ENCODE results near the gene MOCS1. TPM values are rescaled to one million over a fixed set of nuclear protein-coding genes. Genes with fewer than 3 reads are reported as not detected.

Gene MOCS1
- total and polyA plus RNA-seq, 2 donors (not counting 1 experiment from before 2014, with no cell fraction given): 0.15 TPM; not detected in 1

GRCh38 chr6:39901116-39901655, 33.1 kb downstream of the MOCS1 start:
- Histone ChIP-seq H2AFZ (ENCODE audit: insufficient read depth, low read depth, low read length, poor library complexity, severe bottlenecking) (no peak overlapping the region), H3K9me3 (ENCODE audit: control extremely low read depth in 1 of 3, control insufficient read depth in 2 of 3, insufficient read depth in 1 of 3, low read length in 2 of 3) (peaks cover 0 to 10% (median 0%) of the 10 kb centered on the region in 3 donors), H3K27ac (ENCODE audit: low read length in 2 of 2) (no peak overlapping the region), H3K4me2 (replicated peaks; ENCODE audit: low read depth, low read length, poor library complexity, severe bottlenecking) (no peak overlapping the region), H3K27me3 (replicated peaks in 1 of 4; ENCODE audit: control extremely low read depth in 1 of 4, control insufficient read depth in 3 of 4, insufficient read depth in 4 of 4, low read length in 3 of 4) (no peaks in the 10 kb centered on the region), H4K20me1 (ENCODE audit: control insufficient read depth, insufficient read depth, low read length, poor library complexity, severe bottlenecking) (no peaks in the 10 kb centered on the region), H3K79me2 (ENCODE audit: control insufficient read depth, insufficient read depth, low read length) (no peaks in the 10 kb centered on the region), H3K36me3 (replicated peaks in 1 of 2; ENCODE audit: control extremely low read depth in 1 of 2, control insufficient read depth in 1 of 2, extremely low read depth in 1 of 2, insufficient read depth in 2 of 2, low read length in 1 of 2) (no peaks in the 10 kb centered on the region), H3K4me3 (ENCODE audit: control extremely low read depth in 1 of 5, extremely low read depth in 1 of 5, insufficient read depth in 1 of 5, low read depth in 2 of 5, low read length in 4 of 5) (no peak overlapping the region), H3K4me1 (ENCODE audit: control insufficient read depth in 2 of 2, insufficient read depth in 2 of 2, low read length in 2 of 2) (no peaks in the 10 kb centered on the region), H3K9ac (ENCODE audit: low read length) (no peak overlapping the region)
- 94% methylated on average over 6 of the region's 10 CpGs for WGBS (ENCODE audit: insufficient coverage)
- DNase-seq (no peak), ATAC-seq (ENCODE audit: low read depth) (no peak)
- ChIA-PET CTCF (no interaction called here), POLR2A (no interaction called here)
- Mint-ChIP-seq H3K9me3 (ENCODE audit: insufficient read depth) (no peaks in the 10 kb centered on the region), H3K27ac (no peak overlapping the region), H3K27me3 (peaks cover 16% of the 10 kb centered on the region), H3K4me3 (no peak overlapping the region), H3K4me1 (no peaks in the 10 kb centered on the region)
- intact Hi-C loops (cut with micrococcal nuclease): no loop called here
- TF ChIP-seq EZH2 (IDR thresholded peaks at IDR 0.05; ENCODE audit: borderline replicate concordance, insufficient read depth, low read depth, low read length, poor library complexity, severe bottlenecking): no peak
- TF ChIP-seq, protein P1, sequence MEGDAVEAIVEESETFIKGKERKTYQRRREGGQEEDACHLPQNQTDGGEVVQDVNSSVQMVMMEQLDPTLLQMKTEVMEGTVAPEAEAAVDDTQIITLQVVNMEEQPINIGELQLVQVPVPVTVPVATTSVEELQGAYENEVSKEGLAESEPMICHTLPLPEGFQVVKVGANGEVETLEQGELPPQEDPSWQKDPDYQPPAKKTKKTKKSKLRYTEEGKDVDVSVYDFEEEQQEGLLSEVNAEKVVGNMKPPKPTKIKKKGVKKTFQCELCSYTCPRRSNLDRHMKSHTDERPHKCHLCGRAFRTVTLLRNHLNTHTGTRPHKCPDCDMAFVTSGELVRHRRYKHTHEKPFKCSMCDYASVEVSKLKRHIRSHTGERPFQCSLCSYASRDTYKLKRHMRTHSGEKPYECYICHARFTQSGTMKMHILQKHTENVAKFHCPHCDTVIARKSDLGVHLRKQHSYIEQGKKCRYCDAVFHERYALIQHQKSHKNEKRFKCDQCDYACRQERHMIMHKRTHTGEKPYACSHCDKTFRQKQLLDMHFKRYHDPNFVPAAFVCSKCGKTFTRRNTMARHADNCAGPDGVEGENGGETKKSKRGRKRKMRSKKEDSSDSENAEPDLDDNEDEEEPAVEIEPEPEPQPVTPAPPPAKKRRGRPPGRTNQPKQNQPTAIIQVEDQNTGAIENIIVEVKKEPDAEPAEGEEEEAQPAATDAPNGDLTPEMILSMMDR (IDR thresholded peaks at IDR 0.05): no peak

GRCh38 chr6:39899554-39900295, 34.5 kb downstream of the MOCS1 start:
- Histone ChIP-seq H2AFZ (ENCODE audit: insufficient read depth, low read depth, low read length, poor library complexity, severe bottlenecking) (no peak overlapping the region), H3K4me3 (ENCODE audit: control extremely low read depth in 1 of 5, extremely low read depth in 1 of 5, insufficient read depth in 1 of 5, low read depth in 2 of 5, low read length in 4 of 5) (no peak overlapping the region), H3K9me3 (ENCODE audit: control extremely low read depth in 1 of 3, control insufficient read depth in 2 of 3, insufficient read depth in 1 of 3, low read length in 2 of 3) (peaks cover 0 to 10% (median 0%) of the 10 kb centered on the region in 3 donors), H3K79me2 (ENCODE audit: control insufficient read depth, insufficient read depth, low read length) (no peaks in the 10 kb centered on the region), H3K27me3 (replicated peaks in 1 of 4; ENCODE audit: control extremely low read depth in 1 of 4, control insufficient read depth in 3 of 4, insufficient read depth in 4 of 4, low read length in 3 of 4) (no peaks in the 10 kb centered on the region), H3K36me3 (replicated peaks in 1 of 2; ENCODE audit: control extremely low read depth in 1 of 2, control insufficient read depth in 1 of 2, extremely low read depth in 1 of 2, insufficient read depth in 2 of 2, low read length in 1 of 2) (no peaks in the 10 kb centered on the region), H3K9ac (ENCODE audit: low read length) (no peak overlapping the region), H3K27ac (ENCODE audit: low read length in 2 of 2) (no peak overlapping the region), H3K4me1 (ENCODE audit: control insufficient read depth in 2 of 2, insufficient read depth in 2 of 2, low read length in 2 of 2) (no peaks in the 10 kb centered on the region), H4K20me1 (ENCODE audit: control insufficient read depth, insufficient read depth, low read length, poor library complexity, severe bottlenecking) (no peaks in the 10 kb centered on the region), H3K4me2 (replicated peaks; ENCODE audit: low read depth, low read length, poor library complexity, severe bottlenecking) (no peak overlapping the region)
- CTCF ChIA-PET: no interaction called here
- WGBS (ENCODE audit: insufficient coverage): 86% methylated on average over 7 of the region's 10 CpGs
- POLR2A ChIA-PET: no interaction called here
- Mint-ChIP-seq H3K4me1 (no peaks in the 10 kb centered on the region), H3K27ac (no peak overlapping the region), H3K9me3 (ENCODE audit: insufficient read depth) (no peaks in the 10 kb centered on the region), H3K27me3 (peaks cover 19% of the 10 kb centered on the region), H3K4me3 (no peak overlapping the region)
- TF ChIP-seq, protein P1 (IDR thresholded peaks at IDR 0.05): no peak
- no peak for TF ChIP-seq EZH2 (IDR thresholded peaks at IDR 0.05; ENCODE audit: borderline replicate concordance, insufficient read depth, low read depth, low read length, poor library complexity, severe bottlenecking)
- DNase-seq (no peak), ATAC-seq (ENCODE audit: low read depth) (no peak)
- intact Hi-C loops (cut with micrococcal nuclease): no loop called here

Data from B cell (primary cell).